Measurements from ENCODE around the gene HPS3. TPM values are rescaled to one million over a fixed set of nuclear protein-coding genes. Genes with fewer than 3 reads are reported as not detected.

Gene HPS3
- total and polyA plus RNA-seq, 2 of the 4 experiments (the other 2 are of a cell fraction) = 15.2 to 24.2 TPM

DNA sequence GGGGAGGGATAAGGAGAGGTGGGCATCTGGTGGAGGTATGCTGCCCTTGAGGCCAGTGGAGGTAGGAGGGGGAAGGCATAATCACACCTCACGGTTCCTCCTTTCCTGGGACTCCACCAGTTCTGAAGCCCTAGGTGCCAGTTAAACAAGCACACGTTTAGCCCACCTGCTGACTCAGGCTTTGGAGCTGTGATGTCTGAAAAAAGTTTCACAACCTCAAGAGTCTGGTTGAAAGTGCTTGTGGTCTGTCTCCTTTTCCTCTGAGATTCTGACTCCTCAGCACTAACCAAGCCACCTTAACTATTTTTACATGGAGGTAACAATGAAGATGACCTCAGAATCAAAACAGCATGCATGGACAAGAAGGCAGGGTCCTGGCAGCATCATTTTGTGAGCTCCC is 23.0 kb downstream of the HPS3 start:
- WGBS, 2 experiments (ENCODE audit: extremely low coverage in 2 of 2, insufficient read length in 1 of 2) = no CpG with 5 or more reads among the region's 2 CpGs
- ChIA-PET CTCF (interaction anchor here (0.6 kb wide), 1 partner anchor 40 kb away, joined by 3 read pairs; no protein-coding TSS in a partner anchor), POLR2A (ENCODE audit: unreplicated experiment) (no interaction called here)
- Histone ChIP-seq H3K9me3 (ENCODE audit: control insufficient read depth, insufficient read depth, low read length) (no peaks in the 10 kb centered on the region), H3K14ac (replicated peaks; ENCODE audit: low read depth, low read length) (peak overlapping the region; percentile 86), H3K27me3 (ENCODE audit: control insufficient read depth, insufficient read depth, low read length) (no peaks in the 10 kb centered on the region), H3K9me1 (ENCODE audit: insufficient read depth, low read length) (peaks cover 10% of the 10 kb centered on the region), H3K36me3 (ENCODE audit: control insufficient read depth, insufficient read depth, low read length) (peaks cover 18% of the 10 kb centered on the region), H3K56ac (ENCODE audit: extremely low read depth, insufficient read depth, low read length) (no peak overlapping the region), H3K23ac (ENCODE audit: low read depth, low read length) (peak overlapping the region; percentile 43; the same call in 1 of the 2 replicates), H2BK20ac (ENCODE audit: low read depth, low read length) (peak overlapping the region; percentile 79; the same call in 1 of the 2 replicates), H3K4ac (ENCODE audit: low read depth, low read length) (peak overlapping the region; percentile 74; the same call in 1 of the 2 replicates), H2BK5ac (ENCODE audit: low read depth, low read length, poor library complexity, severe bottlenecking) (peak overlapping the region; percentile 24), H2AFZ (replicated peaks; ENCODE audit: low read length, poor library complexity) (no peak overlapping the region), H4K20me1 (ENCODE audit: insufficient read depth, low read length) (no peaks in the 10 kb centered on the region; the same call in 1 of the 2 replicates), H3K79me1 (ENCODE audit: low read depth in 1 of 2, low read length in 2 of 2) (peaks cover 6 to 15% of the 10 kb centered on the region in 2 experiments; a peak in 3 of 4 replicates), H2AK5ac (ENCODE audit: low read depth, low read length) (peak overlapping the region; percentile 91), H3K4me2 (ENCODE audit: low read depth, low read length) (no peak overlapping the region), H2AK9ac (replicated peaks; ENCODE audit: low read depth, low read length, poor library complexity) (no peak overlapping the region), H3K4me3 (ENCODE audit: insufficient read depth, low read depth, low read length) (no peak overlapping the region), H3K9ac (ENCODE audit: low read depth, low read length) (no peak overlapping the region), H3K18ac (ENCODE audit: low read depth, low read length) (peak overlapping the region; percentile 75), H3K27ac (ENCODE audit: insufficient read depth, low read length) (peak overlapping the region; percentile 31; the same call in 1 of the 2 replicates), H4K91ac (ENCODE audit: insufficient read depth, low read depth, low read length) (peak overlapping the region; percentile 56; the same call in 1 of the 2 replicates), H4K5ac (ENCODE audit: low read depth, low read length) (peak overlapping the region; percentile 55; the same call in 1 of the 2 replicates), H4K8ac (ENCODE audit: low read depth in 2 of 2, low read length in 2 of 2) (peak overlapping the region in 1 of 2 experiments; percentile 31; a peak in 1 of 4 replicates), H3K4me1 (ENCODE audit: control insufficient read depth, insufficient read depth, low read length) (peaks cover 7% of the 10 kb centered on the region), H2BK120ac (ENCODE audit: low read depth, low read length) (peak overlapping the region; percentile 63), H2BK15ac (ENCODE audit: low read depth, low read length) (peak overlapping the region; percentile 85; the same call in 1 of the 3 replicates)
- no peak for ATAC-seq (ENCODE audit: low read depth)
- intact Hi-C loops (cut with micrococcal nuclease) (no loop called here), in situ Hi-C loops (cut with MboI; ENCODE audit: low sequenced_read_pairs) (no loop called here), dilution Hi-C loops (cut with HindIII; ENCODE audit: low sequenced_read_pairs, unreplicated experiment) (no loop called here)
- BruUV-seq (replicated peaks) = no TSS peak
- TF ChIP-seq MAZ (IDR thresholded peaks at IDR 0.05; ENCODE audit: borderline replicate concordance, low read depth, low read length) = no peak
- TF ChIP-seq MAFK (IDR thresholded peaks at IDR 0.05; ENCODE audit: low read depth, low read length) = peak; percentile 58
- TF ChIP-seq CEBPB (IDR thresholded peaks at IDR 0.05; ENCODE audit: low read depth, low read length) = peak; percentile 69
- 0 out of 2 replicates have a peak, but pooled peaks have one; percentile 14 for TF ChIP-seq FOS (IDR thresholded peaks at IDR 0.05; ENCODE audit: low read depth, low read length)
- TF ChIP-seq, protein P1, sequence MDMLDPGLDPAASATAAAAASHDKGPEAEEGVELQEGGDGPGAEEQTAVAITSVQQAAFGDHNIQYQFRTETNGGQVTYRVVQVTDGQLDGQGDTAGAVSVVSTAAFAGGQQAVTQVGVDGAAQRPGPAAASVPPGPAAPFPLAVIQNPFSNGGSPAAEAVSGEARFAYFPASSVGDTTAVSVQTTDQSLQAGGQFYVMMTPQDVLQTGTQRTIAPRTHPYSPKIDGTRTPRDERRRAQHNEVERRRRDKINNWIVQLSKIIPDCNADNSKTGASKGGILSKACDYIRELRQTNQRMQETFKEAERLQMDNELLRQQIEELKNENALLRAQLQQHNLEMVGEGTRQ (IDR thresholded peaks at IDR 0.05; ENCODE audit: low read depth, low read length) = no peak
- TF ChIP-seq RFX5 (IDR thresholded peaks at IDR 0.05; ENCODE audit: low read depth, low read length) = no peak
- no peak for TF ChIP-seq RAD21 (IDR thresholded peaks at IDR 0.05; ENCODE audit: low read length)
- peak; percentile 69 for DNase-seq

Data from IMR-90 (cell line).